HG03097 (cell line): ENCODE data around the gene MRPL51.
"Not testable (repeated sequence)": the region's sequence is repeated elsewhere in the genome, so short reads cannot be mapped to it uniquely, and the experiment has no call there.

Experiments
- ATAC-seq: cut with Tn5 transposase; IDR thresholded peaks from one replicate; pipeline ENCODE4 v1.9.1; 2021; ENCODE audit not compliant: unreplicated experiment, low FRiP score

MRPL51 gene

DNA sequence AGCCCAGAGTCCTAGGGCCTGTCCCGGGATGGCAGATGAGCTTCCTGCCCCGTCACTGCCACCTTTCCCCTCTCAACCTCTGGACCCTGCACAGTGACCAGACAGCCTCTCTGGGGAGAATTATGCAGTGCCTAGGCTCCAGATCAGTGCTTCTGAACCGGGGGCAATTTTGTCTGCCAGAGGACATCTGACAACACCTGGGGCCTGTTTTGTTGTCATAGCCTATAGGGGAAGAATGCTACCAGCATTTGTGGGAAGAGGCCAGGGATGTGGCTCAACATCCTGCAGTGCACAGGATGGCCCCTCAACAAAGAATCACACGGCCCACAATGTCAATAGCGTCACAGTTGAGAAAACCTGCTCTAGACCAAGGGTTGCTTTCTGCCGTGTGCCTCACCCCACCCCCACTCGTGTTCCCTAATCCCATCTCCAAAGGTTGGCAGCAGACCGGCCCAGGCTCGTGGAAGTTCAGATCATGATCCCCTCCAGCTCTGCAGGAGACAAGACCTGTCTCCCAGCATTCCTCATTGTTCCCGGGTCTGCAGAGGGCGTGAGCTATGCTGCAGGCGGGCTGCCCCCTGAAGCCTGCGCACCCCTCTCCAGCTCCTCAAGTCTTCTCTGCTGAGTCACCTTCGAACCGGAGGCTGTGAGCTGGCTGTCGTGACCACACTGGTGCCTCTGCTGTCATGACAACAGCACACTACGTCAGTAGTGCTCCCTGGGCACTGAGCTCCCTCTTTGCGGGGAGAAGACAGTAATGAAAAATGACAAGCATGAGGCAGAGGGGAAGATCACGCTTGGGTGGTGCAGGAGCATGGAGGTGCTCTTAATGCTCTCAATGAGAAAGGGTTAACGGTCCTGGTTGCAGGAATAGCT lies 39.2 kb upstream of the MRPL51 start:
- ATAC-seq, result no peak

- ATAC-seq, result no peak
These were observed 37.7 kb upstream of the MRPL51 start for GRCh38 chr12:6530576-6531260.

- ATAC-seq, result no peak
These were observed 36.3 kb upstream of the MRPL51 start for GRCh38 chr12:6529291-6529737.

- no peak for ATAC-seq
These were observed 35.6 kb upstream of the MRPL51 start for GRCh38 chr12:6528539-6529235.

DNA sequence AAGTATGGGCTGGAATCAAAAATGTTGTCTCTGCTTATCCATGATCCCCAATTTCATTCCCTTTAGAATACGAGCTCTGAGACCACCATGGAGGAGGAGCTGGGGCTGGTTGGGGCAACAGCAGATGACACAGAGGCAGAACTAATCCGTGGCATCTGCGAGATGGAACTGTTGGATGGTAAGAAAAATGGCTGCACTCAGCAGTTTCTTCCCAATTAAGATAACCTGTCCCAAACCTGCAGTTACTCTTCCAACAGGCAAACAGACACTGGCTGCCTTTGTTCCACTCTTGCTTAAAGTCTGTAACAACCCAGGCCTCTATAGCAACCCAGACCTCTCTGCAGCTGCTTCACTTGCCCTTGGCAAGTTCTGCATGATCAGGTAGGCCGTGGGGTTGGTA lies 34.6 kb upstream of the MRPL51 start:
- no peak for ATAC-seq

DNA sequence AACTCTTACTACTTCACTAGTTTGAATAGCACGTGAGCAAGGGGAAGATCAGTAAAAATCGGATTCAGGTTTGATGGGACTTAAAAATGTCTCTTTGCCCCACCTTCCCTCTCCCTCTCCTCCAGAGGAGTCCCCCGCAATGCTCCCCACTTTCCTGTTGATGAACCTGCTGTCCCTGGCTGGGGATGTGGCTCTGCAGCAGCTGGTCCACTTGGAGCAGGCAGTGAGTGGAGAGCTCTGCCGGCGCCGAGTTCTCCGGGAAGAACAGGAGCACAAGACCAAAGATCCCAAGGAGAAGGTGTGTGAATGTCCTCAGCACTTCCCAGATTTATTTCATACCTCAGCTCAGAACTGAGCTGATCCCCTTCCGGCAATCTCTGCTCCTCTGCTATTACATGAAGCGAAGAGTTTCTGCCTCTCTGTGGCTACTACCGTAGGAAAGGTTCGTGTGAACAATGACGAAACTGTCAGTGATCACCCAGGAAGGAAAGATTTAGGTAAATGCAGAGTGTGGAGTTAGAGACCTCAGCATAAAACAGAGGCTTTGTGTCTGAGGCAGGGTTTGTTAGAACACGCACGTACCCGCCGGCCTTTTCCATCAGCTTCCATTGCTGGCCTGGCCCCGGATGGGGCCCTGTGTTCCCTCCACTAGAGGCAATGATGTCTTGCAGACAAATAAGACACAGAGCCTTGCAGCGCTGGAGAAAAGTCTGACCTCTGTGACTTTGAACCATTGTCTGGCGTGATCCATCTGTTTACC lies 33.9 kb upstream of the MRPL51 start:
- no peak for ATAC-seq

GRCh38 chr12:6526201-6526600 lies 33.1 kb upstream of the MRPL51 start:
- no peak for ATAC-seq

DNA sequence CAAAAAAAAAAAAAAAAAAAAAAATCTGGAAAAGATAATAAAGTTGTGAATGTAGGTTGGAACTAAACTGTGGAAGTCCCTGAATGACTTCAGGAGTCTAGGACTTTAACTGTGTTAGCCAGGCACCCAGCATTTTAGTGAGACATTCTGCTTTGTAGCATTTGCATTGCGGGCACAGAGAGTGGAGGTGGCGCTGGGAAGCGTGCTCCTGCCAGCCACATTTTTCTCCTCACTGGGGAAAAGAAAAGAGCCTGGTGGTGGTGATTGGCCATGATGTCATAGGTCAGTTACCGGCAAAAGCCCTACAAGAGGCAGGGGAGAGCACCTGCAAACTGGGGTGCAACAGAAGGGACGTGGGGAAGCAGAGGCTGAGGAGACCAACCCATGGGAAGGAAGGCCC lies 31.6 kb upstream of the MRPL51 start:
- no peak for ATAC-seq

DNA sequence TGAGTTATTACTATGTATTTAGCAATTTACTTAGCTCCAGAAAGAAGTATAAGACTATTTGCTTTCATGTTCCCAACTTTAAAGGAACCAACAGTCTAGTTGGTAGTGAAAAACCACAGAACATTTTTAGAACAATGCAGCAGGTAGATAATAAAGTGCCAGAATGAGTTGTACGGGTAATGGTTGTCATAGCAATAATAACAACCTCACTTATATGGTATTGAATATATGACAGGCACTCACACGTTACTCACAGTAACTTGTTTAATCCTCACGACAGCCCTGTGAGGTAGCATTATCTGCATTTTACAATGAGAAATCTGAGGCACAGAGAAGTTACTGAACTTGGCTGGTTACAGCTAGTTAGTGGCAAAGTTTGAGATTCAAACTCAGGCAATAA lies 30.6 kb upstream of the MRPL51 start:
- ATAC-seq, result no peak

GRCh38 chr12:6522193-6522592 lies 29.1 kb upstream of the MRPL51 start:
- ATAC-seq, result no peak

DNA sequence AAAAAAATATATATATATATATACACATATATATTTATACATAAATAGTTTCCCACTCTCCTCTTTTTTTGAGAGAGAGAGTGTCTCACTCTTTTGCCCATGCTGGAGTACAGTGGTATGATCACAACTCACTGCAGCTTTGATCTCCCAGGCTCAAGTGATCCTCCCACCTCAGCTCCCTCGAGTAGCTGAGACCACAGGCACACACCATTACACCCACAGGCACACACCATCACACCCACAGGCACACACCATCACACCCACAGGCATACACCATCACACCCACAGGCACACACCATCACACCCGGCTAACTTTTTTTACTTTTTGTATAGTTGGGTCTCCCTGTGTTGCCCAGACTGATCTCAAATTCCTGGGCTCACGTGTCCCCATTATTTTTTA lies 27.1 kb upstream of the MRPL51 start:
- no peak for ATAC-seq

- ATAC-seq, result no peak
These were observed 15.0 kb upstream of the MRPL51 start for GRCh38 chr12:6508087-6508486.

GRCh38 chr12:6507102-6507998 lies 14.3 kb upstream of the MRPL51 start:
- no peak for ATAC-seq

- ATAC-seq, result no peak
These were observed 7.4 kb upstream of the MRPL51 start for GRCh38 chr12:6500466-6500865.

GRCh38 chr12:6497291-6497690 lies 4.2 kb upstream of the MRPL51 start:
- not testable (repeated sequence) for ATAC-seq

GRCh38 chr12:6494968-6495367 lies 1.9 kb upstream of the MRPL51 start:
- ATAC-seq, result no peak

GRCh38 chr12:6494258-6494743 lies 1.2 kb upstream of the MRPL51 start:
- peak; percentile 32 for ATAC-seq

DNA sequence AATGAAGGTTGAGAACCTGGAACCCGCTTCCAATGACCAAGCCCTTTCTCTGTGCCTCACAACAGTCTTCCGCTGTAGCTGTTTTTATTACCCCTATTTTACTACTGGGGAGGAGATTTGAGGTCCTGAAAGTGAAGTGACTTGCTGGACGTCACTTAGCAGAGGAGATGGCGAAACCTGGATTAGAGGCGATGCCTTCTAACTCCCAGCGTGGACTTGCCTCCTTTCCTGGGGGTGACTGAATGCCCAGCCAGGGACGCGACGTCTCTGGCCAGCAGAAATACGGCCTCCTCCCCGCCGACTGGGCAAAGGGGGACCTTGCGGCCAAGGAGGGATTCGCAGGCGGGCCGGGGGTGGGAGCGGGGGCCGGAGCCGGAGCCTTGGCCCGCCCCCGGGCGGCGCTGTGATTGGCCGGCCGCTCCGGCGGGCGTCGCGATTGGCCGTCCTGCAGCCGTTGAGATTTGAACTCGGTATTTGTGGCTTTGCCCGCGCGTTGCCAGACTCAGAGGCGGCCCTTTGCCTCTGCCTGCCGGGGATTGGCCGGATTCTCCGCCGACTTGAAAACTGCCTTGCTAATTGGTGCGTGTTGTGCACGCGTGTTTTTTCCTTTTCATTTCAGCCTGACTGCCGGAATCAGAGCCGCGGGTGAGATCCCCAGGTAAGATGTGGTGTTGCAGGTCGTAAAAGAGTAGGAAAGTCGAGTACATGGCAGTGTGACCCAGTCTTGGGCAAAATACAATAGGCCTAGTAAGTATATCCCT lies 615 bp upstream of the MRPL51 start, which contains the start of gene NCAPD2:
TSS of gene NCAPD2 (plus strand) at position 606 of the 761 bp plus-strand sequence. CDS start 997 bp downstream, outside the sequence.
- ATAC-seq, result peak; percentile 78

- not testable (repeated sequence) for ATAC-seq
These were observed 2.4 kb downstream of the MRPL51 start for GRCh38 chr12:6490673-6491072.
